HG03342 (cell line): ENCODE data around the gene LHX2.

Experiments
- ATAC-seq: cut with Tn5 transposase; IDR thresholded peaks from one replicate; pipeline ENCODE4 v1.9.1; 2021; ENCODE audit warnings: mild to moderate bottlenecking, moderate library complexity; ENCODE audit not compliant: unreplicated experiment

LHX2 gene

GRCh38 chr9:123998970-123999621 is 12.5 kb upstream of the LHX2 start:
- no peak for ATAC-seq

GRCh38 chr9:123999661-124000060 is 11.9 kb upstream of the LHX2 start:
- ATAC-seq: no peak

- ATAC-seq: no peak
Observed at GRCh38 chr9:124000161-124000783, 11.3 kb upstream of the LHX2 start.

- ATAC-seq: no peak
Observed at GRCh38 chr9:124000784-124001457, 10.6 kb upstream of the LHX2 start.

- no peak for ATAC-seq
Observed at GRCh38 chr9:124001458-124001799, 10.1 kb upstream of the LHX2 start.

GRCh38 chr9:124001866-124002525 is 9.6 kb upstream of the LHX2 start:
- ATAC-seq: no peak

- no peak for ATAC-seq
Observed at GRCh38 chr9:124003636-124004349, 7.8 kb upstream of the LHX2 start.

- no peak for ATAC-seq
Observed at GRCh38 chr9:124004593-124004992, 7.0 kb upstream of the LHX2 start.

- ATAC-seq: no peak
Observed at GRCh38 chr9:124005029-124005771, 6.4 kb upstream of the LHX2 start.

- ATAC-seq: no peak
Observed at GRCh38 chr9:124006448-124007361, 4.9 kb upstream of the LHX2 start.

- ATAC-seq: no peak
Observed at GRCh38 chr9:124007565-124008302, 3.8 kb upstream of the LHX2 start.

GRCh38 chr9:124008303-124008693 is 3.3 kb upstream of the LHX2 start:
- ATAC-seq: no peak

- ATAC-seq: no peak
Observed at GRCh38 chr9:124008694-124009530, 2.7 kb upstream of the LHX2 start.

GRCh38 chr9:124009531-124010217 is 1.9 kb upstream of the LHX2 start:
- no peak for ATAC-seq

- ATAC-seq: no peak
Observed at GRCh38 chr9:124010303-124010664, 1.3 kb upstream of the LHX2 start.

GRCh38 chr9:124010665-124011321 is 775 bp upstream of the LHX2 start:
- ATAC-seq: no peak
